ENCODE results near the gene MROH8.

- TF ChIP-seq CTCF (IDR thresholded peaks at IDR 0.05): no peak
- TF ChIP-seq POLR2AphosphoS5 (IDR thresholded peaks at IDR 0.05): no peak
These were observed 11.2 kb upstream of the MROH8 start for GRCh38 chr20:37190354-37191112.
